Inflammatory macrophage (primary cell): Measurements from ENCODE around the gene LRCH1.

Source experiments
- DNase-seq, 2 donors: peaks; one replicate each; pipeline ENCODE4 v3.0.0-alpha.2; 2020 to 2022

Gene LRCH1

DNA sequence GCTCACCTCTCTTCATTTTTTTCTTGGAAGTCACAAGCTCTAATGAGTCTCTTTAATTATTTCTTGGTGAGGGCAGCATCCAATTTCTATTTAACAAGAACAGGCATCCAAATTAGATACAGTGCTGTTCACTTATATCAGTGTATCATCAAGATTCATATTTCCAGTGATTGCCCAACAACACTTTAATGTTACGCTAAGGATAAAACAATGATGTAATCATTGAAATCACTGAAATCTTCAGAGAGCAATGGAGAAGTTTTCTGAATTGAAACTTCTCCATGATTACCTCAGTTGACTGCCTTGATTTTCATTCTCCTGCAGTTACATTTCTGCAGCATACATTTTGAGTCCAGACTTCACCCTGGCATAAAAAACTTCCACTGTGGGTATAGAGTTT, 17.1 kb upstream of the LRCH1 start:
- peak; percentile 26 to 88 for DNase-seq

DNA sequence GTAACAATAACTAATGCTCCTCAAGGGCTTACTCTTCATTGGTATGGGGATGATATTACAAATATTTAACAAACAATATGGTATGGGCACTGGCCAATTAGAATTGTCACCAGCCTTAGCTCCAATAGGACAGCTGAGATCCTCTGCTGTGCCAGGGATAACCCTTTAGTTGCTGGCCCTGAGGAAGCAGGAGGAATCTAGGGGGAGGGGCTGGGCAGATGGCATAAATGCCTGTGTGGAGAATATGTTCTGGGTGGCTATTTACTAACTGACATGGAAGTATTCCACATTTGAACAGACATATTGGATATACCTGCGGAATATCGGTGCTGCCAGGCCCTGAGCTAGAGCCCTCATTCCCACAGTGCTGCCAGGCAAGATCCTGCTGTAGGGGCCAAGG, 16.6 kb upstream of the LRCH1 start:
- DNase-seq = no peak

DNA sequence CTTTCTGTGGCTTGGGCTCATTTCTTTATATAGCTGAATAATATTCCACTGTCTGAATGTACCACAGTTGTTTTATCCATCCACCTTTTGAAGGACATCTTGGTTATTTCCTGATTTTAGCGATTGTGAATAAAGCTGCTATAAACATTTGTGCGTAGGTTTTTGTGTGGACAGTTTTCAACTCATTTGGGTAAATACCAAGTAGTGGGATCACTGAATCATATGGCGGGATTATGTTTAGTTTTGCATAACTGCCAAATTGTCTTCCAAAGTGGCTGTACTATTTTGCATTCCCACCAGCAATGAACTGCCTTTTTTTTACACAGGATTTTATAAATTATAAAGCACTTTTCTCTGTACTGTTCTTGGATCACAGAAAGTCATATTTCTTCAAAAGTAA, 13.7 kb upstream of the LRCH1 start:
- DNase-seq = no peak

DNA sequence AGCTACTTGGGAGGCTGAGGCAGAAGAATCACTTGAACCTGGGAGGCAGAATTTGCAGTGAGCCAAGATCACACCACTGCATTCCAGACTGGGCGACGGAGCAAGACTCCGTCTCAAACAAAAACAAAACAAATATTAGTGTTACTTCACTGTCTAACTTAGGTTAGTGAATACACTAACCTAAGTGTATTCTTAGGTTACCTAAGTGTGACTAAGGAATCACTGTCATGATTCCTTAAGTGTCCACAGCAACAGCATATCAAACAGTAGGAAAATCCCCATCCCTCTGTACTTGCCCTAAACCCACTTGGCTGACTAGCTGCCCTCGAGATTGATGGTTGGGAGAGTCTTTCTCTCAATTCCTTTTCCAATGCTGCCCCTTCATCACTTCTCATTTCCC, 11.8 kb upstream of the LRCH1 start:
- no peak for DNase-seq

DNA sequence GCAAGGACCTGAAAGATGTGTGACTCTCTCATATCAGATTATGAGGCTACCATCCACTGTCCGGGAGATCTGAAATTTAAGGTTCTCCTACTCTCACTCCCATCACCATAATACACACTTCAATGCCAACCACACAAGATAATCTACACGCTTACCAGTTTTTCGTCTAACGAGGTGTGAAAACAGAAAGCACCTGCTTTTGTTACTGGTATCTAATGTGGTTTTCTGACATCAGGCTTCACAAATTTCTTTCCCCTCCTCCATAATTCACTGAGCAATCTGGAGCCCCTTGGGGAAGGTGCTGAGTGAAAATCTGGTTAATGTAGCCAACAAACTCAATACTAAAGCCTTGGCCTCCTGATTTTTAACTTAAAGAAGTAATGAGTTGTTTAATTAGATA, 10.1 kb upstream of the LRCH1 start:
- no peak for DNase-seq

DNA sequence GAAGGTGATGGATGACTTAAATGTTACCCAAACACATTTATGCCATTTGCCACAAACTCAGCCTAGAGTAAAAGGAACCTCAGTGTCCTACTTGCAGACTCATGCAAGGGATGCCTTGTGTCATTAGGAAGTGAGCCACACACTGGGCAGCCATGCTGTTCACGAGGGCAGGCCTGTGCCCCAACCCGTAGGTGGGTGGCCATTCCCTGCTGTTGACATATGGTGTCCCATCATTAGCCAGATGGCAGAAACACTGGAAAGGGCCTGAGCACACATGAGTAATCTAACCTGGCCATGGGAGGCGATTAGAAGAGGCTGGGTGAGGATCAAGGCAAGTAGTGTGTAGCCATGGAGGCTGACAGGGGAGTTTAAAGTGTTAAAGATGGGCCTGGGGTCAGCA, 9.7 kb upstream of the LRCH1 start:
- peak; percentile 43 to 69 for DNase-seq

DNA sequence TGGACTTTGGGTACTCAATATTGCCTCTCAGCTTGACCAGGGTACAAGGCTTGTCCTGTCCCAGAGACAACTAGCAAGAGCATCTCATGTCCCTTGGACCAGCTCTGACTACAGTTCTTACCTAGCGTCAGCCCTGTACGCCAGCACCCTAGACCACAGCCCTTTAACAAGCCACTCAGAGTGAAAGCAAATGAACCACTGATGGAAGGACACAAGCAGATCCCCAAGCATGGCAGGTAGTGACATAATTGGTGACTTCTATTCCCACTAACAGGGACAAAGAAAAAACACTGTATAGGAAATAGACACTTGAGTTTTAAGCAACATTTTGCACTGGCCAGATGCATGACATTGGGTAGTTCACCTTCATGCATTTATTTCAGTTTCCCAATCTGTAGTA, 8.8 kb upstream of the LRCH1 start:
- no peak for DNase-seq

DNA sequence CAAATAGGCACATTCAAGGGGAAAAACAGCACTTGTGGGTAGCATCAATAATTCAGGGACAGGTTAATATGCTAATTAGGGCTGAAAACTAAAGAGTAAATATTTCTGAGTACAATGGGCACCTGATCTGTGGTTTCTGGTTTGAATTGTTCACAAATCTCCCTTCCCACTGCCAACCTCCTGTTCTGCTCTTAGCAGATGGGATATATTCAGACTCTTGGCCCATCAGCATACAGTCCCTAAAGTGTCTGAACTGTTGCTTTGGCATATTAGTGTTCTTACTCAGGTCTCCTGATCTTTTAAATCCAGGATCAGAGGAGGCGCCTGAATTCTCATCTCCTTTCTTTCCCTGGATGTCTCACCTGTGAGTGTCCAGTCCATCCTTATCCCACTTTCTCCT, 8.2 kb upstream of the LRCH1 start:
- no peak for DNase-seq

DNA sequence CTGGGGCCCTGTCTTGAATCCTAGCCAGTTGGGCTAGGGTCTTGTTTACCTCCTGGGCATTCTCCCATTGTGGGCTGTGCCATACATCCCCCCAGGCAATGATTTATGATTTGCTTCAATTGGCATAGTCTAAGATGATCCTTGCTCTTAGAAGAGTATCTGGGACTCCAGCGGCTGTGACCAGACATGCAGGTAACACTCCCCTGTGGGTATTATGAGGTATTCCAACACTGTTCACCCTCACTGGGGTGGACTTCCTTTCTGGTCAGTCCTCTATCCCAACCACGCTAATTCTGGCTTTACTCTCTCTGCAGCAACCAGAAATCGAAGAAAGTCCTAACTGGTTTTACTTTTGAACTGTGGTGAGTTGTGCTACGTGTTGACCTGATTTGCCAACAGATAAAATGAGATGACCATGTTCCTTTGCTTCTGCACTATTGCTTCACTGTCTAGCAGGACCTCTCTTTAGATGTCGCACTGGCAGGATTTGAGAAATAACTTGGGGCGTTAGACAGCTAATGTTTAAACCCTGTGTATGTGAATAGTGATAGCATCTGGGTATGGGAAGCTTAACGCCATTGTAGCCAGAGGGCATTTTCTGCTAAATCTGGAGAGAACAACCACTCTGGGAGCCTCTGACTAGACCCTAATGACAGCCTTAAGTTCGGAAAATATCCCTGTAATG, 6.7 kb upstream of the LRCH1 start:
- DNase-seq = no peak

DNA sequence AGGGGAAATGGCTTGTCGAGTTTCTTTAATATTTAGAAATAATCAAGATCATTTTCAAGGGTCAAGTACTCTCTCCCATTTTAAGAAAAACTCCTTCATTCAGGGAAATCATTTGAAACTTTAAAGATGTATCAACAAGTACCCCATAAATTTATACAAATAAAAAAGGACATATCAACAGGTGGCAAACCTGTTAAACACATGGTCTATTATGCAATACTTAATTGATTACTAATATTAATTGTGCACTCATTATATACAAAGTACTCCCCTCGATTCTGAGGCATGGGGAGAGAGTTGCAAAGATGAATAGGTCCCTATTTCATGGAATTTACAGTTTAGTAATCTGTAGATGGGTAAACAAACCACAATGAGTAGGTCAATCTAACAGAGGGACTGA, 2.1 kb upstream of the LRCH1 start:
- no peak for DNase-seq

DNA sequence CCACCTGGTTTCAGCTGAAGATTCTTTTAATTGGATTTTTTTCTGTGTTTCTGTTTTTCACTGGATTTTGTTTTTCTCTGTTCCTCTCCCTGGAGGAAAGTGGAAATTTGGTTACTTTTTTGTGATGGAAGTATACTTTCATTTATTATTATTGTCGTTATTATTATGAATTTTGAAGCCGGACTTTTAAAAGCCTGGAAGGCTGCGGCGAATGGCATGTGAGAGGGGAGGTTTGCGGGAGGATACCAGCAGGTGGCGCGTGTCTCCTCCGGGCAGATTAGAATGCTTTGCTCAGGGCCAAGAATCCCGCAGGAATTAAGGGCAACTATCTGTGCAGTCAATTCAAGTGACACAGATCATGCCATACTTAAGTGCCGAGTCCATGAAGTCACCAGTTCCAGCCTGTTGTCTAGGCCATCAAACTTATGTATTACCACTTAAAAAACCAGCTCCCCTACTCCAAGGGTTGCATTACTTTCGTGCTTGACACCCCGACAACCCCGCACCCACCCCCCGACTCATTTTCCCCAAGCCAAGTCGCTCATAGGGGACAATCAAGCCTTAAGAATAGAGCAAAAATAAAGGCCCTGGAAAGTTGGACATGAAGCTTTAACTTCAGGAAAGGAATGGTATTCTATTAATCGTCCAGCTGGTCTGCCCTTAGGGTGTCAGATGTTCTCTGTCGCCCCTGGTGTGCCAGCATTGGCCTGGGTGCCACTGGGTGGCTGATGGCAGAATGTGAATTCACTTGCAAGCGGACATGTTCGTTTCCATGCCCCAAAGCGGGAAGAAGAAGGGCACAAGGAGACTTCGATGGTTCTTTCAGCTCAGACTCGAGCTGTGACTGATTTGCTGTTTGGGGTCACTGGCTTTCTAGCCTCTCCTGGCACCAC, 1.3 kb upstream of the LRCH1 start:
- peak; percentile 73 to 80 for DNase-seq

DNA sequence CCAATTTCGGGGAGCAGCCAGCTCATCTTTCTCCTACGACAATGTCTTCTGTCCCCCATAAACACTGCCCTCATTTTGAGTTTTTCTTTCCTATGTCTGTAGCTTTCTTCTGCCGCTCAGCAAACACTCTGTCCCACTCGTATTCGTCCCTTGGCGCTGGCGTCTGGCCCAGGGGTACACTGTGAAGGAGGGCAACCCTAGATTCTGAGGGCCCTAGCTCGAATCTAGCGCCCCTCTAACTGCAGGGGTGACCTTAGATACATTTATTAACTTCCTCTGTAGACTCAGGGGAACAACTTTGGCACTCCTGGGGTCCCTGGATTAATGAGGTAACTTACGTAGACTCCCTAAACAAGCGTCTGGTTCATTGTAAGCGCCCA, 677 bp upstream of the LRCH1 start:
- no peak for DNase-seq

DNA sequence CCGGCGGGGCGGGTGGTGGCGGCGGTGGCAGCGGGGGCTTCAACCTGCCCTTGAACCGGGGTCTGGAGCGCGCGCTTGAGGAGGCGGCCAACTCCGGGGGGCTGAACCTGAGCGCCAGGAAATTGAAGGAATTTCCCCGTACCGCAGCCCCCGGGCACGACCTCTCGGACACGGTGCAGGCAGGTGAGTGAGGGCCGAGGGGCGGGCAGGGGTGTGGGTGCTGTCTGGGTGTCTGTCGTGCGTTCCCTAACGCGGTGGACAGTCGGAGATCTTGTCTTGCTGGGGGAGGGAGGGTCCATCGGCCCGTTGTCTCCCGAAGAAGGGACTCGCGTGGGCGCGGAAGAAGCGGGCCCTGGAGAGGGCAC, 533 bp downstream of the LRCH1 start:
- no peak for DNase-seq

DNA sequence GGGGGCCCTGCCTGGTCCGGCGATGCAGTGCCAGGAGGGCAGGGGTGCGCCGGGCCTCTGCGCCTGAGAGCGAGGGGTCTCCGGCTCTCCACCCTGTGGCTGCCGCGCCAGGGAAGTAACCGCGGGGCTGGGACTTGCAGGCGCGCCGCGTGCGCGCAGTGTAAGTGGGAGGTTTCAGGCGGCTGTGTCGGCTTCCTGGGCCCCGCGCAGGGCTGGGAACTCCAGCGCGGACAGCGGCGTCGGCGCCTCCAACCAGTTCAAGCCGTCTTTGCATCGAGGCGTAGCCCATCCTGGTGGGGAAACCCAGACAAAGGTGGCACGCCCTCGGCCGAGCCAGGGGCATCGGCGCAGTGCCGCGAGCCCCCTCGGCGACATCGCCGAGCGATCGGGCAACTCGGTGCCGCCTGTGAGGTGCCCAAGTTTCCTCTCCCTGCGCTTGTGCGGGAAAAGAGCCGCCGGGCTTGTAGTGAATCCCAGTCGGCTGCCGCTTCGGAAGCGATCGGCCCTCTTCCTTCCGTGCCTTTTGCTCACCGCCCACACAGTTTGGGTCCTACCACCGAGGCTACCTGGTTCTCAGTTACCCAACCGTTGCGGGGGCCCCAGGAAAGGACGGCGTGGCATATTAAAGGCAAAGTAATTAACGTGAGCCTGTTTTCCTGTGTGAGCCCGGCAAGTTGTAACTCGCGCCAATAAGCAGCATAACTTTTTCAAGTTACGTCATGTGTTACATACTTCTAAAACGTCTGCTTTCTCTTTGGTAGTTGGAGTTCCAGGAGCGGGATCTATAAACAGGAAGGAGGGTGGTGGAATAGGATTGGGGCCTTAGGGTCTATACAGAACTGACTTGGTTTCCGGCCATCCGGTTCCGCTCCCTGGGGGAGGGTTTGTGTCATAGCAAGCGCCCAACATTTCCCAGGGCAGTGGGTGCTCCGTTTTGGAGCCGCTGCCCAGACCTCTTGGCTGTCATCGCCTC, 1.2 kb downstream of the LRCH1 start:
- peak; percentile 81 to 83 for DNase-seq

DNA sequence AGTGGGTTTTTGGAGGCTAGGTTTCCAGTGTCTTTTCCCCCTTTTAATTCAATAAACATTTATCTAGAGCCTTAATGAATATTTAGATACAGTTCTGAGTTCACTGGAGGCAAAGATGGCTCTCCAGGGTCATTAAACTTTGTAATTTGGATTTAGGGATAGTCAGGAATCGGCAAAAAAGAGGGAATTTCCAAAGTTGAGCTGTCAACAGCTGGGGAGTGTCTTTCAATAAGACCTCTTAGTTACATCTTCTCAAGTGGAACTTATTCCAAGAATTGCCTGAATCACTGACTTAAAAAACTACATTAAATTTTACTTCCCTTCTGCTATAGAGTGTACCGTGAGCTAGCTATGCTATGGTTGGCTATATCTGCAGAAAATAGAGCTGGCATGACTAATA, 2.0 kb downstream of the LRCH1 start:
- DNase-seq = peak in 1 of 2 donors; percentile 25

DNA sequence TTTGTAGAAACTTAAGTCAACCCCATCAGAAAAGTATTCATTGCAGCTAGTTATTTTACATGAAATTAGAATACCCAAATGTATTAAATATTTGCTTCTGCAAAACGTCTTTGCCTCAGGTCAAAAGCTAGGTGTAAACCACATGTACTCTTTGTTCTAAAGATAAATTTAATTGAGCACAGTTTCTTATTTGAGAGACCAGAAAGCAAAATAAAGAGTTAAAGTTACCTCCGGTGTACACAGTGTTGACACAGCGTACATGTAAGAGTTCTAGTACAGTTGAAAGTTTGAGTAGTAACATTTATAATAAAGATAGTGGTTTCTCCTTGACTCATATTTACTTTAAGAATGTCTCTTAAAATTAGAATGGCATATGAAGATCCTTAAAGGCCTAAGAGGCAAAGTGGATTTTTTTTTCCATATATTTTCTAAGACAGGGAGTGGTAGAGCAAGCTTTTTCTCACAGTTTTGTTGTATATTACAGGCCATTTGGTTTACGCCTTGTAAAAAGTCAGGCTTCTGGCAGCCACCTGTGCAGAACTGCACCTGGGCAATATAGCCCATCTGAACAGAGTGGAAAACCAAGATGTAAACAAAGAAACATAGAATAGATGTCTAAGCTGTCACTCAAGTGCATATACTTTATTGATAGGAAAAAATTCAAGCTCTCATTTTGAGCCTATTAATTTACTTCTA, 2.9 kb downstream of the LRCH1 start:
- DNase-seq = no peak

DNA sequence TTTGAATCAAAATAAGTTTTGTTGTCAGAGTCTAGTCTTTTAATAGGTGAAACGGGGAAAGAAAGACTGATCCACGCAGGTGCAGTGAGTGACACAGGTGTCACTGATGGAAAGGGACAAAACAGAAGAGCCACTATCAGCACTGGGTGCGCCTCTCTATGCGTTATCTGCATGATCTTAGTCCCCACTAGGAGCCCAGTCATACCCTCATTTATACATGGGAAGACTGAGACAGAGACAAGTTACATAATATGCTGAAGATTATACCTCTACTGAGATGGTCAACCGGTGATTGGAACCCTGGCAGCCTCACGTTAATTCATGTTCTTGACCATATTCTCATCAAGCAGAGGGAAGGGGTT, 3.4 kb downstream of the LRCH1 start:
- DNase-seq = no peak

DNA sequence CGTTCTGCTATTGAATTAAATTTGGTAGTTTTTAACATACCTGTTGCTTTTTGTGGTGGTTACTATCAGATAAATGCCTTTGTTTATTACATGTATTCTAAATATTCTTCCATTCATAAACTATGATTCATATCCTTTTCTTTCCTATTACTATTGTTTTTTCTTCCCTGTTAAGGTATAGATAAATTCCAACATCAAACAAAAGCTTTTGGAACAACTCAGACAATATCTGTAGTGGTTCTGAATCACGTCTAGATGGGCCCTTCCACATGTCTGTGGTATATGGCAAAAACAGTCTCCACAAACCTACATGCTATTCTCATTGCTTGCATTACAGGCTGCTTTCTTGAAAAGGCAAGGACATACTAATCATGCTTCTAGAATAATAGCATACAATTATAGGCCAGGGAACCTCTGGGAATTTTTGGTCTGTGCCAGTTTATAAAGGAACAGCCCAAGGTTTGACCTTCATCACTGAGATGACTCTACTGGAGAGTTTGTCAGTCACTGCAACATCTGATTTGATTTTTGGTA, 6.4 kb downstream of the LRCH1 start:
- DNase-seq = no peak

DNA sequence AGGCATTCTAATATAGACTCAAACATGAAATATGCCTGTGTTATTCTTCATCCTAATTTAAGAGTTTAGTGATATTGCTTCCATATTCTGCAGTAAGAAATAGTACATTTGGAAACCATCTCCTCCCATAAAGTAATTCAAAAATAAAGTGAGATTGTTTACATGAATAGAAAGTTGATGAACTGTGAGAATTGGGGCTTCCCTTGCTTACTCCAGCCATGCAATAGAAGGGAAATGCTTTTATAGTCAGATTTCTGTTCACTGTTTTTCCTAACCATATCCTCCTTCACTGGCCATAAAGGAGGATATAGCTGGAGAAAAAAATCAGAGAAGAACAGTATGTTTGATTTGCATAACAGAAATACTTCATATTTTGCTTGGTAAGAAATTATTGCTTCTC, 7.8 kb downstream of the LRCH1 start:
- no peak for DNase-seq

DNA sequence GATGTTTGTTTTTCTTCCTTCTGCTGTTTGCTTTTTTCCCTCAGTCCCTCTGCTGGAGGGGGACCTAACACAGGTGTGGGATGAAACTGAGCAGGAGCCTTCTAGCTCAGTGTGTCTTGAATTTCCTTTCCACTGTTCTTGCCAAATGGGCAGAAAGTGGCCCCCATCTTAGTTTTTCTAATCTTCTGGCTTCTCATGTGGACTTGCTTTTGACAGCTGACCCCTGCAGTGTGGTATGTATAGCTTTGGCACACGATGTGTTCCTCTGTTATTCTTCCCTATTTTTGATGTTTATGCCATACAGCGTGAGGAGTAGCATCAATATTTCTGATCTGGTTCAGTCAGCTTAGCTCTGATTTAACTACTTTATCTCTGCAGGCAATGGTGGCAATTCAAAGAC, 8.3 kb downstream of the LRCH1 start:
- DNase-seq = no peak

DNA sequence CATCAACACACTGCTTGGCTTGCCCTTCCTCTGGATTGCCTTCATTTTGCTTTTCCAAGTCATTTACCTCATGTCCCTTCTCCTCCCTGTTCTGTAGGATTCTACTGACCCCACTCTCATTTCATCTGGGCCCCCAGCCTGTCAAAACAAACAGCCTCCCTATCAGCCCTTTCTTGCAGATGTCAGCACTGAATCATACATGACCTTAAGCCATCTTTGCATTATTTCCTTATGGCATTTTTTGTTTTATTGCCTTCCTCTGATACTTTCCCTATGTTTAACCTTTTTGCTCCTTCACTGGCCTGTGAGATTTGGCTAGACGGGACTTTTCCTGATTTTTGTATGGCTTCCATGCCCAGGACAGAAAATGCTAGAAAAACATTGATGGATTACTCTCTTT, 8.7 kb downstream of the LRCH1 start:
- no peak for DNase-seq

DNA sequence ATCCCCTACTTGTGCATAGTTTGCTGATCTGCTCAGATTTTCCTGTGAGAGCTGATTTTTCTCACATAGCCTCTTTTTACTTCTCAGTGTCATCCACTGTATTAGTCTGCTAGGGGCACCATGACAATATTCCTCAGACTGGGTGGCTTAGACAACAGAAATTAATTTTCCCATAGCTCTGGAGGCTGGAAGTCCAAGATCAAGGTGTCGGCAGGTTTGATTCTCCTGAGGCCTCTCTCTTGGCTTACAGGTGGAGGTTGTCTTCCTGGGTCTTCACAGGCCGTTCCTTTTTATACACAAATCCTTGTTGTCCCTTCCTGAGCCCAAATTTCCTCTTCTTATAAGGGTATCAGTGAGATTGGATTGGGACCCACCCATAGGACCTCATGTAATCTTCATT, 9.2 kb downstream of the LRCH1 start:
- no peak for DNase-seq
